Fibroblast of lung (primary cell): ENCODE data around the gene KCND3. TPM values are rescaled to one million over a fixed set of nuclear protein-coding genes. Genes with fewer than 3 reads are reported as not detected.

Source experiments
- DNase-seq, 2 donors: peaks; one replicate each; pipeline versions ENCODE4 v3.0.0 to v3.0.0-alpha.2; 2010; ENCODE audit warnings: low read depth in 2 of 2
- H2AFZ ChIP-seq: 2 replicates; pipeline ENCODE4 v1.5.1; 2012; ENCODE audit warnings: low read length, control low read depth, inconsistent platforms
- H3K27ac ChIP-seq: 2 replicates; pipeline ENCODE4 v1.5.1; 2011; ENCODE audit warnings: low read length, control low read depth; ENCODE audit not compliant: insufficient read depth
- H3K27me3 ChIP-seq: 2 replicates; pipeline ENCODE4 v1.5.1; 2011; ENCODE audit warnings: mild to moderate bottlenecking, low read length; ENCODE audit not compliant: control insufficient read depth, insufficient read depth
- H3K36me3 ChIP-seq: 2 replicates; pipeline ENCODE4 v1.5.1; 2011; ENCODE audit warnings: low read length; ENCODE audit not compliant: control insufficient read depth, insufficient read depth
- H3K4me1 ChIP-seq: 2 replicates; pipeline ENCODE4 v1.5.1; 2011; ENCODE audit warnings: low read length; ENCODE audit not compliant: control insufficient read depth, insufficient read depth; ENCODE audit errors: extremely low read depth
- H3K4me2 ChIP-seq: 2 replicates; pipeline ENCODE4 v1.5.1; 2011; ENCODE audit warnings: low read length, control low read depth; ENCODE audit not compliant: insufficient read depth; ENCODE audit errors: extremely low read depth
- H3K4me3 ChIP-seq, 4 experiments: fragments of 200-600 bp in 1 of 4; sonication (generic) in 1 of 4; replicated peaks in 1 of 4; 2 replicates each; pipeline ENCODE4 v1.5.1; 2011 to 2016; ENCODE audit warnings: low read length in 4 of 4, low read depth in 3 of 4, mild to moderate bottlenecking in 3 of 4, control low read depth in 2 of 4, inconsistent platforms in 1 of 4, mixed read lengths in 1 of 4; ENCODE audit not compliant: insufficient read depth in 1 of 4; ENCODE audit errors: control extremely low read depth in 1 of 4
- H3K79me2 ChIP-seq: 2 replicates; pipeline ENCODE4 v1.5.1; 2012; ENCODE audit warnings: mild to moderate bottlenecking, low read length, inconsistent platforms; ENCODE audit not compliant: control insufficient read depth, insufficient read depth
- H3K9ac ChIP-seq: 2 replicates; pipeline ENCODE4 v1.5.1; 2011; ENCODE audit warnings: mild to moderate bottlenecking, low read length, control low read depth; ENCODE audit not compliant: insufficient read depth
- H3K9me3 ChIP-seq: 2 replicates; pipeline ENCODE4 v1.5.1; 2012; ENCODE audit warnings: low read depth, low read length; ENCODE audit not compliant: control insufficient read depth, insufficient read depth
- H4K20me1 ChIP-seq: 2 replicates; pipeline ENCODE4 v1.5.1; 2011; ENCODE audit warnings: low read length; ENCODE audit not compliant: control insufficient read depth, insufficient read depth; ENCODE audit errors: extremely low read depth
- EZH2 ChIP-seq: IDR thresholded peaks from 2 replicates; pipeline ENCODE4 v1.5.1; 2012; ENCODE audit warnings: low read length, control low read depth, mild to moderate bottlenecking; ENCODE audit errors: missing control alignments
- polyA plus RNA-seq, 2 donors: library from polyadenylated mRNA; depleted of rRNA in 1 of 2; stranded (reverse) in 1 of 2; unstranded in 1 of 2; fragments of >200 nt; gene quantifications; 2 replicates each; pipeline ENCODE4 v1.2.1, GENCODE V29; 2011 to 2012; ENCODE audit warnings: missing spikeins in 1 of 2
- total RNA-seq: library from RNA; depleted of rRNA; stranded (reverse); fragments of >200 nt; gene quantifications from 2 replicates; pipeline ENCODE4 v1.2.1, GENCODE V29; 2014
- TF ChIP-seq, protein P1 (sequence below), 2 donors: IDR thresholded peaks in 1 of 2; conservative IDR thresholded peaks in 1 of 2; 1 replicate in 1 of 2; 2 replicates in 1 of 2; pipeline ENCODE4 v1.5.1; 2011 to 2012; ENCODE audit warnings: low read length in 2 of 2, control low read depth in 1 of 2, inconsistent platforms in 1 of 2, low read depth in 1 of 2, mild to moderate bottlenecking in 1 of 2

KCND3 gene
- total and polyA plus RNA-seq, 2 donors (not counting 1 experiment from before 2014, with no cell fraction given), result 0.66 to 9.3 TPM

- H3K36me3 ChIP-seq, result no peaks in the 10 kb centered on the region
- H3K9ac ChIP-seq, result no peak overlapping the region
- DNase-seq, result no peak
Measured at GRCh38 chr1:111812306-111812705, 177.2 kb downstream of the KCND3 start.

DNA sequence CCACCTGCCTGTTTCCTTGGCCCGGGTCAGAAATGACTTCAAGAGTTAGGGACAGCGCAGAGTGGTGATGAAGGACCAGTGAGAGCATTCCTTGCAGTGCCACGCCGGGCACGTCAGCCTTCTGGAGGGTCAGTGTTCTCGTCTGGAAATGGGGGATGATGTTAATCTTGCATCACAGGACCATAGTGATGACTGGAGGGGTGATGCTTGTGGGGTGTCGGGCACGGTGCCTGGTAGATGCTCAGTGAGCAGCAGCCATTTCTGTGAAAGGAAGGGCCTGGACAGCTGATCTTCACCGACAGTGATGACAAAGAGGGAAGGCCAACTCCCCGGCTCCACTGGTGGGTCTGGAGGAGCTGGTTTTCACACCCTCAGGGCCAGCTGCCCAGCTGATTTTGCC, 177.6 kb downstream of the KCND3 start:
- no peaks in the 10 kb centered on the region for H4K20me1 ChIP-seq
- H3K4me1 ChIP-seq, result no peaks in the 10 kb centered on the region
- no peaks in the 10 kb centered on the region for H3K27me3 ChIP-seq
- H3K4me2 ChIP-seq, result no peak overlapping the region
- TF ChIP-seq EZH2, result no peak
- TF ChIP-seq, protein P1, sequence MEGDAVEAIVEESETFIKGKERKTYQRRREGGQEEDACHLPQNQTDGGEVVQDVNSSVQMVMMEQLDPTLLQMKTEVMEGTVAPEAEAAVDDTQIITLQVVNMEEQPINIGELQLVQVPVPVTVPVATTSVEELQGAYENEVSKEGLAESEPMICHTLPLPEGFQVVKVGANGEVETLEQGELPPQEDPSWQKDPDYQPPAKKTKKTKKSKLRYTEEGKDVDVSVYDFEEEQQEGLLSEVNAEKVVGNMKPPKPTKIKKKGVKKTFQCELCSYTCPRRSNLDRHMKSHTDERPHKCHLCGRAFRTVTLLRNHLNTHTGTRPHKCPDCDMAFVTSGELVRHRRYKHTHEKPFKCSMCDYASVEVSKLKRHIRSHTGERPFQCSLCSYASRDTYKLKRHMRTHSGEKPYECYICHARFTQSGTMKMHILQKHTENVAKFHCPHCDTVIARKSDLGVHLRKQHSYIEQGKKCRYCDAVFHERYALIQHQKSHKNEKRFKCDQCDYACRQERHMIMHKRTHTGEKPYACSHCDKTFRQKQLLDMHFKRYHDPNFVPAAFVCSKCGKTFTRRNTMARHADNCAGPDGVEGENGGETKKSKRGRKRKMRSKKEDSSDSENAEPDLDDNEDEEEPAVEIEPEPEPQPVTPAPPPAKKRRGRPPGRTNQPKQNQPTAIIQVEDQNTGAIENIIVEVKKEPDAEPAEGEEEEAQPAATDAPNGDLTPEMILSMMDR (conservative IDR thresholded peaks at IDR 0.05 in 1 of 2, IDR thresholded peaks at IDR 0.05 in 1 of 2; ENCODE audit: low read depth in 1 of 2, low read length in 2 of 2), result no peak
- H3K9me3 ChIP-seq, result no peaks in the 10 kb centered on the region
- H2AFZ ChIP-seq, result no peak overlapping the region
- no peak overlapping the region for H3K4me3 ChIP-seq
- H3K79me2 ChIP-seq, result no peaks in the 10 kb centered on the region
- H3K9ac ChIP-seq, result no peak overlapping the region
- DNase-seq, result no peak
- no peaks in the 10 kb centered on the region for H3K36me3 ChIP-seq
- no peak overlapping the region for H3K27ac ChIP-seq

More at GRCh38 chr1:111812306-111812705, 177.2 kb downstream of the KCND3 start:
- no peaks in the 10 kb centered on the region for H3K27me3 ChIP-seq
- H4K20me1 ChIP-seq, result no peaks in the 10 kb centered on the region
- no peak overlapping the region for H3K27ac ChIP-seq
- H3K79me2 ChIP-seq, result no peaks in the 10 kb centered on the region
- no peak overlapping the region for H3K4me2 ChIP-seq
- no peaks in the 10 kb centered on the region for H3K9me3 ChIP-seq
- no peak overlapping the region for H3K4me3 ChIP-seq
- no peak overlapping the region for H2AFZ ChIP-seq
- H3K4me1 ChIP-seq, result no peaks in the 10 kb centered on the region
- TF ChIP-seq, protein P1 (conservative IDR thresholded peaks at IDR 0.05 in 1 of 2, IDR thresholded peaks at IDR 0.05 in 1 of 2; ENCODE audit: low read depth in 1 of 2, low read length in 2 of 2), result no peak
- no peak for TF ChIP-seq EZH2

DNA sequence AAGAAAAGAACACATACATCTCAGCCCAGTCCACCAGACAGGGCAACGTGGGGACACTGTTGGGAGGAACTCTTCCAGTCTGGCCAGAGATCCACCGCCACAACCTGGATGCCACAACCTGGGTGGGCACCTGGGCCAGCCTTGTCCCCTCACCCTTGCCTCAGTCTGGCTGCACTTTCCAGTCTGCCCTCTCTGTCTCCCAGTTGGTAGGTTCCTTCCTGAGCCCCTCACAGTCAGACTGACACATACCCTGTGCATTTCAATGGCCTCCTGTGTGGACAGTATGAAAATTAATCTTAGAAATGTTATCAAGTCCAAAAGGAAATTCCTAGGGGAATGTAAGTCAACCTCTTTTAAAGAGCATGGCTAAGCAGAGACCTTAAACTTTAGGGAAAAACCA, 184.2 kb downstream of the KCND3 start:
- Histone ChIP-seq H3K4me2 (no peak overlapping the region), H2AFZ (no peak overlapping the region), H3K36me3 (no peaks in the 10 kb centered on the region), H4K20me1 (no peaks in the 10 kb centered on the region), H3K4me3 (no peak overlapping the region), H3K27ac (no peak overlapping the region), H3K79me2 (no peaks in the 10 kb centered on the region), H3K9ac (no peak overlapping the region), H3K4me1 (no peaks in the 10 kb centered on the region), H3K27me3 (peaks cover 3% of the 10 kb centered on the region), H3K9me3 (no peaks in the 10 kb centered on the region)
- TF ChIP-seq, protein P1 (conservative IDR thresholded peaks at IDR 0.05 in 1 of 2, IDR thresholded peaks at IDR 0.05 in 1 of 2; ENCODE audit: low read depth in 1 of 2, low read length in 2 of 2), result no peak
- no peak for TF ChIP-seq EZH2
- DNase-seq, result no peak
